Measurements from ENCODE around the gene SNRNP25. TPM values are rescaled to one million over a fixed set of nuclear protein-coding genes. Genes with fewer than 3 reads are reported as not detected.

SNRNP25 gene
- total and polyA plus RNA-seq, 9 of the 15 experiments (the other 6 are each of a cell fraction or from before 2014, with no cell fraction given), result 59.0 to 176 (median 108) TPM

DNA sequence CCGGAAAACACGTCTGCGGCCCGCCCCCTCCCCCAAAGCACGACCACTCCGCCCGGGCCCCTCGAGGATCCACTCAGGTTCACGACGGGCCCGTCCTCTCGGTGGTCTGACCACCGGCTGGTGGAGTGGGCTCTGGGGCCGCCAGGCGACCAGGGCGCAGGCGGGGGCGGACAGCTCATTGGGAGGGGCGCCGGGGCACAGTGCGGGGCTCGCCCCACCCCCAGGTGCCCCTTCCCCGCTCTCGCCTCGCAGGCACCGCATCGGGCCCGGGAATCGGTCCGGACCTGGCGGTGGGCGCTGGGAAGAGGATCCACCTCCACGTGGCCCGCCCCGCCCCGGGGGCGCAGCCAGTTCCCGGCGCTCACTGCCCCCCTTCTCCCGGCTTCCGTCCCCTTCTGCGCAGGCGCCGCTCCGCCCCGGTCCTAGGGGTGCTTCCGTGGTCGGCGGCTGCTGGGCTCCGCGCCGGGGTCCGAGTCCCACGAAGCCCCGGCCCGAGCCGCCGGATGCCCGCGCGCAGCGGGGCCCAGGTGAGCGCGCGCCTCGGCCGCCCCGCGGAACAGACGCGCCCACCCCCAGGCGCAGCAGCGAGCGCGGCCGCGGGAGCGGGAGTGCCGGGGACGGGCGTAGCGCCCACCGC lies 24.3 kb downstream of the SNRNP25 start, which contains the start of gene MPG (continued):
- TF ChIP-seq CHD4 (IDR thresholded peaks at IDR 0.05; ENCODE audit: insufficient read depth, insufficient replicate concordance, low read depth, low read length, poor library complexity, severe bottlenecking), result peak; percentile 23
- peak; percentile 54 for TF ChIP-seq SUPT5H (IDR thresholded peaks at IDR 0.05)
- no peak for TF ChIP-seq DMBX1 (CRISPR knock-in tag; IDR thresholded peaks at IDR 0.05; ENCODE audit: borderline replicate concordance)
- TF ChIP-seq TAL1 (IDR thresholded peaks at IDR 0.05), result no peak
- TF ChIP-seq, protein P1, sequence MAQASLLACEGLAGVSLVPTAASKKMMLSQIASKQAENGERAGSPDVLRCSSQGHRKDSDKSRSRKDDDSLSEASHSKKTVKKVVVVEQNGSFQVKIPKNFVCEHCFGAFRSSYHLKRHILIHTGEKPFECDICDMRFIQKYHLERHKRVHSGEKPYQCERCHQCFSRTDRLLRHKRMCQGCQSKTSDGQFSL (CRISPR knock-in tag; IDR thresholded peaks at IDR 0.05), result peak; percentile 96
- TF ChIP-seq, protein P1 (tag; IDR thresholded peaks at IDR 0.05), result peak in 1 of 2 experiments; percentile 84; a peak in 2 of 4 replicates
- TF ChIP-seq FOXK2 (conservative IDR thresholded peaks at IDR 0.05 in 1 of 2, IDR thresholded peaks at IDR 0.05 in 1 of 2; ENCODE audit: low read depth in 2 of 2), result no peak
- TF ChIP-seq MAFG (tag; conservative IDR thresholded peaks at IDR 0.05), result no peak
- no peak for TF ChIP-seq CTCFL (IDR thresholded peaks at IDR 0.05; ENCODE audit: borderline replicate concordance, insufficient read depth, low read depth, low read length, poor library complexity, severe bottlenecking)
- no peak for TF ChIP-seq ZNF696 (CRISPR knock-in tag; conservative IDR thresholded peaks at IDR 0.05)
- peak; percentile 72 to 91; a peak in 3 of 4 replicates for TF ChIP-seq SIN3A (IDR thresholded peaks at IDR 0.05; ENCODE audit: borderline replicate concordance in 2 of 2, control insufficient read depth in 1 of 2, low read depth in 2 of 2, low read length in 2 of 2)
- TF ChIP-seq ZNF512 (tag; IDR thresholded peaks at IDR 0.05), result no peak
- no peak for TF ChIP-seq DIDO1 (tag; IDR thresholded peaks at IDR 0.05; ENCODE audit: low read depth)
- TF ChIP-seq TARDBP (IDR thresholded peaks at IDR 0.05), result no peak
- TF ChIP-seq U2AF1 (optimal IDR thresholded peaks at IDR 0.05; ENCODE audit: low read depth, low read length), result no peak
- TF ChIP-seq POLR3A (IDR thresholded peaks at IDR 0.05; ENCODE audit: borderline replicate concordance, extremely low read depth, insufficient read depth, insufficient read length), result no peak
- TF ChIP-seq TSC22D4 (tag; IDR thresholded peaks at IDR 0.05), result no peak
- no peak for TF ChIP-seq TEAD1 (CRISPR knock-in tag; IDR thresholded peaks at IDR 0.05)
- TF ChIP-seq BACH1 (tag; IDR thresholded peaks at IDR 0.05), result no peak
- no peak for TF ChIP-seq PHTF2 (CRISPR knock-in tag; IDR thresholded peaks at IDR 0.05)
- TF ChIP-seq EZH2 (IDR thresholded peaks at IDR 0.05; ENCODE audit: borderline replicate concordance, low read depth, low read length), result no peak
- TF ChIP-seq ZNF583 (CRISPR knock-in tag; IDR thresholded peaks at IDR 0.05), result no peak
- TF ChIP-seq GTF2F1 (IDR thresholded peaks at IDR 0.05; ENCODE audit: low read depth, low read length), result no peak
